Ureter (tissue), 1 donor: ENCODE data around the gene VAPA. TPM values are rescaled to one million over a fixed set of nuclear protein-coding genes. Genes with fewer than 3 reads are reported as not detected.

Experiments used
- DNase-seq: peaks from one replicate; pipeline ENCODE4 v3.0.0-alpha.2; 2020; ENCODE audit warnings: low spot score
- total RNA-seq: library from RNA; stranded (reverse); gene quantifications from one replicate; pipeline ENCODE4 v1.2.4, GENCODE V29; 2023
- donor health status: DM: yes; HTN: yes; CAD: no.

VAPA gene
- total RNA-seq, 1 donor from 2014 or later: 249 TPM

- no peak for DNase-seq
These were observed 60.6 kb downstream of the VAPA start for GRCh38 chr18:9974279-9974915.

GRCh38 chr18:9975658-9976057 is 61.8 kb downstream of the VAPA start:
- no peak for DNase-seq

GRCh38 chr18:9982711-9983110 is 68.9 kb downstream of the VAPA start:
- no peak for DNase-seq

GRCh38 chr18:9984080-9984479 is 70.3 kb downstream of the VAPA start:
- no peak for DNase-seq

- DNase-seq: no peak
These were observed 71.8 kb downstream of the VAPA start for GRCh38 chr18:9985641-9986040.

- no peak for DNase-seq
These were observed 72.5 kb downstream of the VAPA start for GRCh38 chr18:9986156-9986930.

- DNase-seq: no peak
These were observed 73.5 kb downstream of the VAPA start for GRCh38 chr18:9987345-9987744.

- DNase-seq: no peak
These were observed 74.1 kb downstream of the VAPA start for GRCh38 chr18:9987931-9988330.

- DNase-seq: no peak
These were observed 74.8 kb downstream of the VAPA start for GRCh38 chr18:9988665-9989064.

GRCh38 chr18:9989481-9989880 is 75.7 kb downstream of the VAPA start:
- DNase-seq: no peak

GRCh38 chr18:9991011-9992000 is 77.5 kb downstream of the VAPA start:
- DNase-seq: no peak

- DNase-seq: no peak
These were observed 78.6 kb downstream of the VAPA start for GRCh38 chr18:9992300-9992972.

- no peak for DNase-seq
These were observed 79.2 kb downstream of the VAPA start for GRCh38 chr18:9992973-9993520.

GRCh38 chr18:9993521-9994025 is 79.8 kb downstream of the VAPA start:
- DNase-seq: no peak

- DNase-seq: no peak
These were observed 80.3 kb downstream of the VAPA start for GRCh38 chr18:9994026-9994570.

GRCh38 chr18:9994701-9995235 is 81.0 kb downstream of the VAPA start:
- no peak for DNase-seq

- DNase-seq: no peak
These were observed 81.8 kb downstream of the VAPA start for GRCh38 chr18:9995631-9996030.

- DNase-seq: no peak
These were observed 82.3 kb downstream of the VAPA start for GRCh38 chr18:9996094-9996493.

GRCh38 chr18:9997711-9998110 is 83.9 kb downstream of the VAPA start:
- no peak for DNase-seq

- no peak for DNase-seq
These were observed 84.5 kb downstream of the VAPA start for GRCh38 chr18:9998330-9998729.

GRCh38 chr18:10002280-10002679 is 88.5 kb downstream of the VAPA start:
- DNase-seq: no peak
